ENCODE data around the gene SPARCL1.

DNA sequence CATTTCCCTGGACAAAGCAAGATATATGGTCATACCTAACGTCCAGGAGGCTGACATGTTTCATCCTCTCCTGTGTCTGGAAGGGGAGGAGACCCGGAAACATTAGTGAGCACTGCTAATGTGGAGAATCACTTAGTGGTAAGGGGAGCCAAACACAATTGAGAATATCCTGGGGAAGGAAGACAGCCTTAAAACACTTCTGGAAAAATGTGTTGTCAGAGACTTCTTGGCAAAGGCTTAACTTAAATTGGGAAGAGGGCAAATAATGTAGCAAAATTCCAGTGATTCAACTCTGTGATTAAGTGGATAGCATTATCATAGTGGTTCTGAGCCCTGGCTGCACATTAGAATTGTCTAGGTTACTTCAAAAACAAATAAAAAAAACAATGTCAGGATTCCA is 39.5 kb downstream of the SPARCL1 start:
- TF ChIP-seq EZH2 (IDR thresholded peaks at IDR 0.05; ENCODE audit: low read length), result no peak
- TF ChIP-seq, protein P1, sequence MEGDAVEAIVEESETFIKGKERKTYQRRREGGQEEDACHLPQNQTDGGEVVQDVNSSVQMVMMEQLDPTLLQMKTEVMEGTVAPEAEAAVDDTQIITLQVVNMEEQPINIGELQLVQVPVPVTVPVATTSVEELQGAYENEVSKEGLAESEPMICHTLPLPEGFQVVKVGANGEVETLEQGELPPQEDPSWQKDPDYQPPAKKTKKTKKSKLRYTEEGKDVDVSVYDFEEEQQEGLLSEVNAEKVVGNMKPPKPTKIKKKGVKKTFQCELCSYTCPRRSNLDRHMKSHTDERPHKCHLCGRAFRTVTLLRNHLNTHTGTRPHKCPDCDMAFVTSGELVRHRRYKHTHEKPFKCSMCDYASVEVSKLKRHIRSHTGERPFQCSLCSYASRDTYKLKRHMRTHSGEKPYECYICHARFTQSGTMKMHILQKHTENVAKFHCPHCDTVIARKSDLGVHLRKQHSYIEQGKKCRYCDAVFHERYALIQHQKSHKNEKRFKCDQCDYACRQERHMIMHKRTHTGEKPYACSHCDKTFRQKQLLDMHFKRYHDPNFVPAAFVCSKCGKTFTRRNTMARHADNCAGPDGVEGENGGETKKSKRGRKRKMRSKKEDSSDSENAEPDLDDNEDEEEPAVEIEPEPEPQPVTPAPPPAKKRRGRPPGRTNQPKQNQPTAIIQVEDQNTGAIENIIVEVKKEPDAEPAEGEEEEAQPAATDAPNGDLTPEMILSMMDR (optimal IDR thresholded peaks at IDR 0.05 in 1 of 3, IDR thresholded peaks at IDR 0.05 in 1 of 3, conservative IDR thresholded peaks at IDR 0.05 in 1 of 3; ENCODE audit: extremely low read depth in 1 of 3, insufficient read depth in 2 of 3, low read length in 3 of 3), result no peak
